A549 (cell line): ENCODE results near the gene AKTIP. TPM values are rescaled to one million over a fixed set of nuclear protein-coding genes. Genes with fewer than 3 reads are reported as not detected.

Experiments
- ATAC-seq, 2 experiments: fragments of 200-7000 bp in 1 of 2; fragments of >200 bp in 1 of 2; cut with Nextera tagmentation in 1 of 2; cut with Tn5 transposase in 1 of 2; 3 replicates each; pipeline versions ENCODE4 v1.8.0 to v1.9.1; 2018 to 2020; ENCODE audit warnings: mild to moderate bottlenecking in 1 of 2, moderate library complexity in 1 of 2
- CTCF ChIA-PET: fragments of 300-600 bp; sonication (Branson Sonifier 250); formaldehyde crosslinking; extraction: SDS; loops from one replicate; lab custom pipeline; 2021; ENCODE audit warnings: antibody characterized with exemption, inconsistent platforms; lab: Yijun Ruan, JAX
- POLR2A ChIA-PET: fragments of 350-600 bp; formaldehyde crosslinking; extraction: SDS; loops from one replicate; lab custom pipeline; 2021; ENCODE audit warnings: antibody characterized with exemption, inconsistent platforms; lab: Yijun Ruan, JAX
- DNase-seq, 2 experiments: peaks; one replicate each; pipeline versions ENCODE4 v3.0.0 to v3.0.0-alpha.2; 2011 to 2016; ENCODE audit warnings: low read depth in 1 of 2, low spot score in 1 of 2
- FAIRE-seq: peaks from 2 replicates; lab custom pipeline; 2011; peaks lifted over from hg19 to GRCh38; lab: Jason Lieb, UNC
- H3K27ac ChIP-seq, 2 experiments: fragments of >200 bp; sonication (Bioruptor Twin); formaldehyde crosslinking; 3 replicates each; pipeline ENCODE4 v1.5.1; 2016 to 2017
- H3K4me1 ChIP-seq: fragments of >200 bp; sonication (Bioruptor Twin); formaldehyde crosslinking; 3 replicates; pipeline ENCODE4 v1.6.1; 2016
- H3K4me2 ChIP-seq: fragments of >200 bp; sonication (Bioruptor Twin); formaldehyde crosslinking; 3 replicates; pipeline ENCODE4 v1.6.1; 2016
- H3K4me3 ChIP-seq: fragments of >200 bp; sonication (Bioruptor Twin); formaldehyde crosslinking; 3 replicates; pipeline ENCODE4 v1.5.1; 2016
- H3K9me3 ChIP-seq: fragments of >200 bp; sonication (Bioruptor Twin); formaldehyde crosslinking; 3 replicates; pipeline ENCODE4 v1.6.1; 2016
- CEBPB ChIP-seq, 2 experiments: fragments of >200 bp in 1 of 2; sonication (Bioruptor Twin) in 1 of 2; formaldehyde crosslinking in 1 of 2; IDR thresholded peaks; 2 replicates each; pipeline ENCODE4 v1.6.1; 2012 to 2016
- E2F6 ChIP-seq: IDR thresholded peaks from 2 replicates; pipeline ENCODE4 v1.6.1; 2012; ENCODE audit warnings: low read depth, borderline replicate concordance
- EHF ChIP-seq: fragments of 250-450 bp; sonication (Bioruptor Pico); IDR thresholded peaks from 2 replicates; pipeline ENCODE4 v1.5.0; 2020; ENCODE audit warnings: mild to moderate bottlenecking
- ELK1 ChIP-seq: fragments of 150-350 bp; IDR thresholded peaks from 2 replicates; pipeline ENCODE4 v1.6.1; 2014; ENCODE audit warnings: low read depth, mild to moderate bottlenecking, low read length
- EP300 ChIP-seq, 2 experiments: fragments of >200 bp; sonication (Bioruptor Twin); formaldehyde crosslinking; IDR thresholded peaks; 2 replicates in 1 of 2; 3 replicates in 1 of 2; pipeline ENCODE4 v1.6.1; 2016 to 2017
- HOXB5 ChIP-seq: fragments of 250-450 bp; sonication (Bioruptor Pico); IDR thresholded peaks from 2 replicates; pipeline ENCODE4 v1.5.0; 2020; ENCODE audit warnings: mild to moderate bottlenecking, moderate library complexity
- JUN ChIP-seq, 2 experiments: fragments of >200 bp; sonication (Bioruptor Twin); formaldehyde crosslinking; IDR thresholded peaks; 2 replicates in 1 of 2; 3 replicates in 1 of 2; pipeline ENCODE4 v1.6.1; 2016 to 2017
- JUNB ChIP-seq: fragments of >200 bp; sonication (Bioruptor Twin); formaldehyde crosslinking; IDR thresholded peaks from 2 replicates; pipeline ENCODE4 v1.6.1; 2016
- MAFK ChIP-seq: fragments of 450-650 bp; IDR thresholded peaks from 2 replicates; pipeline ENCODE4 v1.6.1; 2014; ENCODE audit not compliant: partially characterized antibody
- MAZ ChIP-seq: fragments of 150-350 bp; IDR thresholded peaks from 2 replicates; pipeline ENCODE4 v1.6.1; 2014; ENCODE audit warnings: antibody characterized with exemption, low read depth, low read length, borderline replicate concordance
- PHF8 ChIP-seq: fragments of 200-600 bp; sonication (generic); IDR thresholded peaks from 2 replicates; pipeline ENCODE4 v1.6.1; 2016; ENCODE audit warnings: low read depth, mild to moderate bottlenecking, antibody characterized with exemption, moderate library complexity, borderline replicate concordance
- POLR2A ChIP-seq: IDR thresholded peaks from 2 replicates; pipeline ENCODE4 v1.6.1; 2012; ENCODE audit warnings: mild to moderate bottlenecking, low read length
- RCOR1 ChIP-seq: fragments of 150-350 bp; IDR thresholded peaks from 2 replicates; pipeline ENCODE4 v1.6.1; 2014; ENCODE audit warnings: antibody characterized with exemption, low read length, low read depth
- RFX5 ChIP-seq: fragments of 450-650 bp; IDR thresholded peaks from 2 replicates; pipeline ENCODE4 v1.7.1; 2014; ENCODE audit warnings: antibody characterized with exemption, mild to moderate bottlenecking, moderate library complexity
- SMC3 ChIP-seq: fragments of >200 bp; sonication (Bioruptor Twin); formaldehyde crosslinking; IDR thresholded peaks from 3 replicates; pipeline ENCODE4 v1.6.1; 2018; ENCODE audit warnings: inconsistent platforms
- USF2 ChIP-seq: fragments of 450-650 bp; IDR thresholded peaks from 2 replicates; pipeline ENCODE4 v1.6.1; 2014; ENCODE audit warnings: antibody characterized with exemption
- ZC3H11A ChIP-seq: fragments of 450-650 bp; IDR thresholded peaks from 2 replicates; pipeline ENCODE4 v1.6.1; 2014; ENCODE audit warnings: antibody characterized with exemption, mild to moderate bottlenecking
- ZNF302 ChIP-seq: fragments of 250-450 bp; sonication (Bioruptor Pico); IDR thresholded peaks from 2 replicates; pipeline ENCODE4 v1.9.0; 2021; ENCODE audit warnings: inconsistent platforms, mild to moderate bottlenecking, moderate library complexity
- ZSCAN20 ChIP-seq: fragments of 250-450 bp; sonication (Bioruptor Pico); IDR thresholded peaks from 2 replicates; pipeline ENCODE4 v1.8.0; 2022; ENCODE audit warnings: mild to moderate bottlenecking, moderate library complexity
- WGBS: methylation state at CpG from one replicate; pipeline ENCODE4 v1.1.6; 2017; ENCODE audit errors: missing lambda C conversion rate; 5-methylcytosine and 5-hydroxymethylcytosine counted together
- polyA plus RNA-seq, 4 experiments: library from polyadenylated mRNA; depleted of rRNA in 3 of 4; stranded (reverse); fragments of >200 nt; fragmentation: RNase III in 1 of 4; extraction: RNeasy Plus Mini Kit Qiagen cat#74134 plus additional on column Dnase treatment in 1 of 4; gene quantifications; 2 replicates in 3 of 4; 3 replicates in 1 of 4; pipeline ENCODE4 v1.2.3, GENCODE V29; 2011 to 2017
- TF ChIP-seq, protein P1 (sequence below): IDR thresholded peaks from 2 replicates; pipeline ENCODE4 v1.6.1; 2012
- TF ChIP-seq, protein P2 (sequence below): fragments of >200 bp; sonication (Bioruptor Twin); formaldehyde crosslinking; IDR thresholded peaks from 3 replicates; pipeline ENCODE4 v1.6.1; 2016
- TF ChIP-seq, protein P3 (sequence below): IDR thresholded peaks from 2 replicates; pipeline ENCODE4 v1.6.1; 2012

The AKTIP gene
- polyA plus RNA-seq, 2 of the 4 experiments (the other 2 are of a cell fraction): 21.0 to 48.4 TPM

DNA sequence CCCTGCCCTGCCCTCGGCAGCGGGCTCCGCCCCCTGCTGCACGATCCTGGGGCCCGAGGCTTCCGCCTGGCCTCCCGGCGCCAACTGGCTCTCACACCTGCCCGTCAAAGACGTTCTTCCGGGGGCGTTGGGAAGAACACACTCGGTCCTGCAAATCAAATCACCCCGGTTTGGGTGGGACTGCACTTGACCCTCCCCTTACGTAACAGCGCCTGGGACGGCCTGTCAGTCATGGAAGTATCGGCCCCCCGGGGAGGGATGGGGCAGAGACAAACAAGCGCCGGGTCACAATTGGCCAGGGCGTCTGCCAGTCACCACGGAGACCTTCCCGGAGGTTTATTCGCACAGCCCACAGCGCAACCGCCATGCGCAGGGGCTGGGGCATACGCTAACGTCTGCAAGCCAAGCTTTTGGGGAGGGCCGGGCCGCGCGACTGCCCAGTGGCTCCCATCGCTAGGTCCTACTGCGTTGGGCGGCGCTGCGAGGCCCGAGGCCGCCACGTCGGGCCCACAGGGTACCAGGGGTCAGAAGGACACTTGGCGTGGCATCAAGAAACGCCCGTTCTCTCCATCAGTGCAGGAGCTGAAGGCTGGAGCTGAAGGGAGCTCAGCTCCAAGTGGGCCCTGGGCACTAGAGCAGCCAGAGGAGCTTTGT lies 388 bp upstream of the AKTIP start:
- Histone ChIP-seq H3K4me1 (peaks cover 19% of the 10 kb centered on the region), H3K4me3 (peak overlapping the region; percentile 86), H3K4me2 (peak overlapping the region; percentile 91), H3K27ac (peak overlapping the region; percentile 93 to 96), H3K9me3 (no peaks in the 10 kb centered on the region)
- TF ChIP-seq, protein P1, sequence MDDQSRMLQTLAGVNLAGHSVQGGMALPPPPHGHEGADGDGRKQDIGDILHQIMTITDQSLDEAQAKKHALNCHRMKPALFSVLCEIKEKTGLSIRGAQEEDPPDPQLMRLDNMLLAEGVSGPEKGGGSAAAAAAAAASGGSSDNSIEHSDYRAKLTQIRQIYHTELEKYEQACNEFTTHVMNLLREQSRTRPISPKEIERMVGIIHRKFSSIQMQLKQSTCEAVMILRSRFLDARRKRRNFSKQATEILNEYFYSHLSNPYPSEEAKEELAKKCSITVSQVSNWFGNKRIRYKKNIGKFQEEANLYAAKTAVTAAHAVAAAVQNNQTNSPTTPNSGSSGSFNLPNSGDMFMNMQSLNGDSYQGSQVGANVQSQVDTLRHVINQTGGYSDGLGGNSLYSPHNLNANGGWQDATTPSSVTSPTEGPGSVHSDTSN: peak; percentile 97
- TF ChIP-seq RFX5: peak; percentile 52; the same call in 1 of the 2 replicates
- peak; percentile 53; the same call in 1 of the 2 replicates for TF ChIP-seq E2F6
- TF ChIP-seq USF2: no peak
- TF ChIP-seq, protein P2, sequence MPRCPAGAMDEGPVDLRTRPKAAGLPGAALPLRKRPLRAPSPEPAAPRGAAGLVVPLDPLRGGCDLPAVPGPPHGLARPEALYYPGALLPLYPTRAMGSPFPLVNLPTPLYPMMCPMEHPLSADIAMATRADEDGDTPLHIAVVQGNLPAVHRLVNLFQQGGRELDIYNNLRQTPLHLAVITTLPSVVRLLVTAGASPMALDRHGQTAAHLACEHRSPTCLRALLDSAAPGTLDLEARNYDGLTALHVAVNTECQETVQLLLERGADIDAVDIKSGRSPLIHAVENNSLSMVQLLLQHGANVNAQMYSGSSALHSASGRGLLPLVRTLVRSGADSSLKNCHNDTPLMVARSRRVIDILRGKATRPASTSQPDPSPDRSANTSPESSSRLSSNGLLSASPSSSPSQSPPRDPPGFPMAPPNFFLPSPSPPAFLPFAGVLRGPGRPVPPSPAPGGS: 0 out of 3 replicates have a peak, but pooled peaks have one; percentile 36
- peak; percentile 93 for TF ChIP-seq POLR2A
- TF ChIP-seq RCOR1: no peak
- peak; percentile 45; the same call in 1 of the 2 replicates for TF ChIP-seq PHF8
- TF ChIP-seq, protein P3, sequence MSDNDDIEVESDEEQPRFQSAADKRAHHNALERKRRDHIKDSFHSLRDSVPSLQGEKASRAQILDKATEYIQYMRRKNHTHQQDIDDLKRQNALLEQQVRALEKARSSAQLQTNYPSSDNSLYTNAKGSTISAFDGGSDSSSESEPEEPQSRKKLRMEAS: peak; percentile 82
- no peak for TF ChIP-seq HOXB5 (CRISPR knock-in tag)
- TF ChIP-seq MAZ: peak; percentile 49; the same call in 1 of the 2 replicates
- TF ChIP-seq CEBPB (IDR thresholded peaks at IDR 0.05): peak; percentile 24 to 88; a peak in 3 of 4 replicates
- TF ChIP-seq JUN (IDR thresholded peaks at IDR 0.05): peak; percentile 62 to 74; a peak in 3 of 5 replicates
- FAIRE-seq: peak; percentile 83
- ChIA-PET POLR2A (interaction anchor here (0.6 to 1.5 kb wide), 5 partner anchors 13 to 1427 kb away, joined by 3 read pairs; partner anchors contain the start of gene IRX5), CTCF (interaction anchor here (0.9 to 1.2 kb wide), 3 partner anchors 10 to 20 kb away, joined by 3 to 4 read pairs (median 3); no protein-coding TSS in a partner anchor)
- WGBS: under 1% methylated on average over 26 of the region's 46 CpGs
- peak; percentile 95 to 100 for DNase-seq
- ATAC-seq: peak; percentile 91 to 97

DNA sequence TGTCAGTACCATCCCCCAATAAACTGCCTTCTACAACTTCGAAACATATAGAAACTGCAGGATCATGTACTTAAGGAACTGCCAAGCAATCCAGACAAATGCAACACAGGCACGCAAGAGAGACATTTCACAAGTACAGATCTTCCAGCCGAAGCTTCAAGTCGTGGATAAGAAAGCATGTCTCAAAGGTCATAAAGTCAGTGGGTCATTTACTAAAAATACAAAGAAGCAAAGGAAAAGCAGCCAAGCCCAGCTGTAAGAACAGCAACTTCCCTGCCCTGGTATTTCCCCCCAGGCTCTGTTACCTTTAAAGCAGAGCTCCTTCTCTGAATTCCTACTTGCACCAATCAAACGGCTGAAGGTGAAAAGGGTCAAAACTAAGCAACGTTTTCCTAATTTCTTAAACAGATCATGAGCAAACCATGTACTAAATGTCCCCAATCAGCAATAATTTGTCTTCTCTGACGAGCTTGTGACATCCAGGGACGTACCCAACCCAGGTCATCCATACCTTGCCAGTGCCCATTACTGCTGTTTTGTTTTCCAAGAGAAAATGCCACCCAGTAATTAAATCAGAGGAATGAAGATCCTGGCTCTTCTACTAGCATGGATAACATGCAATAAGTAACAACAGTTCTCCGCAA lies 1.7 kb downstream of the AKTIP start:
- H3K9me3 ChIP-seq: no peaks in the 10 kb centered on the region
- FAIRE-seq (no peak), ATAC-seq (no peak), DNase-seq (no peak)
- POLR2A ChIA-PET: no interaction called here
- peaks cover 19% of the 10 kb centered on the region for H3K4me1 ChIP-seq
- H3K4me2 ChIP-seq: peak overlapping the region; percentile 90
- H3K27ac ChIP-seq: no peak overlapping the region
- H3K4me3 ChIP-seq: peak overlapping the region; percentile 86; the same call in 1 of the 3 replicates
- WGBS: 69% methylated on average over 9 of the region's 9 CpGs
- no peak for TF ChIP-seq USF2
- TF ChIP-seq MAFK: peak; percentile 29
- TF ChIP-seq, all 56 proteins: peak for 1
- CTCF ChIA-PET: interaction anchor here (1.8 kb wide), 1 partner anchor 9 kb away, joined by 10 read pairs; no protein-coding TSS in a partner anchor

- Histone ChIP-seq H3K4me1 (peaks cover 12% of the 10 kb centered on the region), H3K9me3 (no peaks in the 10 kb centered on the region), H3K27ac (no peak overlapping the region), H3K4me3 (no peak overlapping the region), H3K4me2 (no peak overlapping the region)
- 73% methylated on average over 4 of the region's 4 CpGs for WGBS
- no peak for TF ChIP-seq HOXB5 (CRISPR knock-in tag)
- TF ChIP-seq ZSCAN20: no peak
- no peak for TF ChIP-seq RCOR1
- TF ChIP-seq EP300 (IDR thresholded peaks at IDR 0.05): no peak
- TF ChIP-seq SMC3: no peak
- no peak for TF ChIP-seq JUNB
- TF ChIP-seq, protein P2: no peak
- TF ChIP-seq ZC3H11A: no peak
- no peak for TF ChIP-seq ELK1
- no peak for TF ChIP-seq ZNF302 (CRISPR knock-in tag)
- no peak for TF ChIP-seq RFX5
- no peak for TF ChIP-seq MAZ
- TF ChIP-seq EHF (CRISPR knock-in tag): no peak
- POLR2A ChIA-PET: no interaction called here
- DNase-seq (no peak), FAIRE-seq (no peak), ATAC-seq (no peak)
- CTCF ChIA-PET: interaction anchor here (0.7 to 1.5 kb wide), 5 partner anchors 9 to 258 kb away, joined by 3 to 4 read pairs (median 3); no protein-coding TSS in a partner anchor
Observed at GRCh38 chr16:53498984-53499383, 4.0 kb downstream of the AKTIP start.
